EH (cell line): ENCODE measurements around the gene ZNF19.
"Not testable (repeated sequence)": the region's sequence is repeated elsewhere in the genome, so short reads cannot be mapped to it uniquely, and the experiment has no call there.

ENCODE experiments used
- DNase-seq: peaks from one replicate; pipeline ENCODE4 v3.0.0-alpha.2; 2015; ENCODE audit warnings: low read depth

Gene ZNF19

DNA sequence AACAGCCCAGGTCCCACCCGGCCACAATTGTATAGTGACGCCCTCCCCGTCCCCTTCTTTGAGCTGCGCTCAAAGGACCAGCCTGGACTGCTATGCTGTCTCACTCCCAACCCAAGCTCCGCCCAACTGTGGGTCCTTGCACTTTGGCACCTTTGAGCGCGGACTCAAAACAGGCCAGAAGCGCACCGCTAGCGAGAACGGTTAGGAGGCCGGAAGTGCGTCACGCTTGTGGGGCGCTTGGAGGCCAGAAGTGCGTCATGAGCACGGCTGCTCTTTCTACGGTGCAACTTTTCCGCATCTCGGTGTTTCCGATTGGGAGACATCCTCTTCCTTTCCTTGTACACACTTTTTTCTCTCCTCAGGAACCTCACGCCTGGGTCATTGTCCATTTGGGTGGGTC is at the start of gene ZNF19:
Gene ZNF19 (minus strand): TSS at position 203 of the 400 bp plus-strand sequence. CDS start 7,210 bp downstream, outside the sequence.
- no peak for DNase-seq

- peak; percentile 49 for DNase-seq
Observed at GRCh38 chr16:71537643-71538042, 48.5 kb upstream of the ZNF19 start.

GRCh38 chr16:71536752-71537499 is 47.8 kb upstream of the ZNF19 start:
- DNase-seq, result no peak

DNA sequence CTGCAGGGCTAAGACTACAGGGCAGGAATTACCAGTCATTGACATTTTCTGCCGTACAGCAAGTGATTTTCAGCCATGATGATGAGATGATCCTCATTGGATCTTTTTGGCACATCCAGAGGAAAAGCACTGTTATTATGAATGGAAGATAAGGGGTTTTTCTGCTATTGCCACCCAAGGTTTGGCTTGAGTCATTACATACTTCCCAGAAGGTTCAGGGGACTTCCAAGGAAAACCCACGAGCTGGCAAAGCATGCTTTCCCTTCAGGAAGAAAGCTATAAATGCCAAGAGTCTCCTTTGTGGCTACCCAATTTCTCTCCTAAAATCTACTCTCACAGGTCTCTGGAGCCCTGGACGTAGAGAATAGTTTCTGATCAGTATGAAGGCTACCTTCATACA is 43.2 kb upstream of the ZNF19 start:
- no peak for DNase-seq

GRCh38 chr16:71528863-71529262 is 39.7 kb upstream of the ZNF19 start:
- DNase-seq, result no peak

DNA sequence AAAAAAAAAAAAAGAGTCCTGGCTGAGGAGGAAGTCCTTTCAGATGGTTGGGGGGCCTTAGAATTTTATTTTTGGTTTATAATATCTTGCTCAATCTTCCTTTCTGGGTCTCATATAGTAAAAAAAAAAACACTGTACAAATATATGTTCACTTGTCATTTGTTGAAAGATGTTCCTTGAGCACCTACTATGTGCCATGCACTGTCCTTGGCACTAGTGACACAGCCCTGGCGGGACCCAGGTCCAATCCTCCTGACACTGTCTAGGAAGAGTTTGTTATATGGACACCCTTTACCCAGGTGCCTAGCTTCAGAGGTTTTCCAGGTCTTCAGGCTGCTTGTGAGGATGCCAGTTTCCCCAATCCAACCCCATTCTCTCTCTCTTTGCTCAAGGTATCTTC is 39.1 kb upstream of the ZNF19 start:
- DNase-seq, result no peak

DNA sequence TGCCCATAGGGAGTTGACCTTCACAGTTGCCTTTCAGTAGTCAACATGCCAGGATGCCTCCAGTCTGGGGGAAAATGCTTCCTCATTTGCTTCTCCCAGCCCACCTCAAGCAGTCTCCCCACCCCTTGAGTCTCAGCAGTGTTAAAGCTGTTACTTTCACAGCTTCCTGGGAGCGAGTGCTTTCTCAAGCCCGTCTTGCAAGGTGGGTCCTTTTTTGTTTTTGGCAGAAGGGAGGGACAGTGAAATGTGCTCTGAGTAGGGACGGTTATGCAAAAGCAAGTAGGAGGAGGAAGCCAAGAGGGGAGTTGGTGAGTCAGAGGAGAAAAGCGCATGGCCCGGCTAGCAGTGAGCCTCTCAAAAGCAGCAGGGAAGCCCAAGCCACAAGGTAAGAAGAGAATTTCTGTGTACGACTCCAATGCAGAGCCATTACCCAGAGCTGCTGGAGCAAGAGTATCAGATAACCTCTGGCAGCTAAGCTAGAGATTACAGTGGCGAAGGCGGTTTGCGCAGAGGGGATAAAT is 37.0 kb upstream of the ZNF19 start, which contains the start of gene CHST4:
Gene CHST4 (plus strand): TSS at position 316 of the 521 bp plus-strand sequence. CDS start 10,252 bp downstream, outside the sequence.
- DNase-seq, result peak; percentile 69

DNA sequence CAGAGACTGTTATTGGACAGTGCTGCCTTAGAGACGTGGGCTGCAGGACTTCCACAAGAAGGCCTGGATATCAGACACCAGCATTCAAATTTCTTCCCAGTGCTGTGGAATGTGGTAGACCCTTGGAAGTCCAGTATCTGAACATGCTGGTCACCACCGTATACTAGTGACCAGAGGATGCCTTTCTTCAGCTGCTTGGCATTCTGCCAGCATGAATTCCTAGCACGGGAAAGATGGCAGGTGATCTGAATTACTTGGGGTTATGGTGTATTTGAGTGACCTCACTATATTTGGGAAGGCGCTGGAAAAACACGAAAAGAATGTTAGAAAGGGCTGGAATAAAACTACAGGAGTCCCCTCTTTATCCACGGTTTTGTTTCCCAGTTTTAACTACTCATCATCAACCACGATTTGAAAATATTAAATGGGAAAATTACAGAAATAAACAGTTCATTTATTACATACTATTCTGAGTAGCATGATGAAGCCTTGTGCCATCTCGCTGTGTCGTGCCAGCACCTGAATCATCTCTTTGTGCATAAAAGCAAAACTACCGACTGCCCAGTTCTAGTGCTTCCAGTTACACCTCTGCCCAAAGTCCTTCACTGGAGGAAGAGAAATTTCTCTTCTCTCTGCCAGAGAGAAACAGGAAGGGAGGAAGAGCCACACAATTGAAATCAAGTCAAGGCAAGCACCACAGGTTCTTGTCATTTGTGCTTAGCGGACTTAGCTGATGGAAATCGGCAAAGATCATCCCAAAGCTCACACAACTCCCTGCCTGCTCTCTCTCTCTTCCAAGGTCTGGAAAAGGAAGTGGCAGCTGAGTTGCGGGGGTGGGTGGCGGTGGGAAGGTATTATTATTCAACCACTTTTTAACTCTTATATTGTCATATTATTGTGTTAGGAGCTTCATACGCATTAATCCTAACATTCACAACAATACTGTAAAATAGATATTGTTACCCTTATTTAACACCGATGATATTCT is 35.7 kb upstream of the ZNF19 start:
- DNase-seq, result no peak

DNA sequence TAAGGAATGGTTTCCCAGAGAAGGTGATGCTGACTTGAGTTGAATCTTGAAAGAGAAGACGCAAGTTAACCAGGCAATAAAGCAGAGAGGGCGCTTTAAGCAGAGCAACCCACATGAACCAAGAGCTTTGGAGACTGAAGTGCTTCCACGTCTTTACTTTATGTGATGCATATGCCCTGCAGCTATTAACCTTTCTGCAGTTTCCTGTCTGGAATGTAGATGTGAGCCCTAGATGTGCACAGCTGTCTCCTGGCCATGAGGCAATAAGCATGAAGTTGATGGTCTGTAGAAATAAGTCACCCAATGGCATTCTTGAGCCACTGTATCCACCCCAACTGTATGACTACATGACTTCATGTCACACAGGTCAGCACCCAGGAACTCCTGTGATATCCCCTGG is 31.4 kb upstream of the ZNF19 start:
- no peak for DNase-seq

DNA sequence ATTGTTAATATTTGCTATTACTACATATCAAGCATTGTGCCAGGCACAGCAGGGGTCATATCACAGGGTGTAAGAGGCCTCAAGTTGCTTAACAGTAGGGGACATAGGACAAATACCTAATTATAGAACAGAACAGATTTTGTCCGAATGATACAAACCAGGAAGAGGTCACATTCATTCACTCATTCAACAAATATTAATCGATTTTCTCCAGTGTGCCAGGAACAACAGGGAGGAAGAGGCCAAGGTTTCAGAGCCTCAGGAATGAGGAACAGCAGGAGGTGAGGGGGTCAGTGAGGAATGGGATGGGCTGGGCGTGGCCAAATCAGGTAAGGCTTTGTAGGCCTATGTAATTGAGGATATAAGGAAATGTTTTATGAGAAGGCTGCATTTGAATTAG is 25.9 kb upstream of the ZNF19 start:
- DNase-seq, result no peak

DNA sequence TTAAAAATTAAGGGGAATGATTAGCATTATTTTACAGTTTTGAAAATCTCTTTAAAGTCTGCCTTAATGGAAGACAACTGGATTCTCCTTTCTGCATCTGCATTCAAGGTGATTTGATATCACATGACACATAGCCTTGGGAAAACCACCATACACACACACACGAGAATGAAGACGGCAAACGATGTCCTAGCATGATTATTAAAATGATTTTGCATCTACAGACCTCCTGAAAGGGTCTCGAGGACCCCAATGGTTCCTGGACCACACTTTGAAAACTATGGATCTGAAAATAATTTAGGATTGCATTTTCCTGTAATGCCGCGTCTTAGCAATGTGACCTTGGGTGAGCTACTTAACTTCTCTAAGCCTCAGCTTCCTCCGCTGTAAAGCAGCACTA is 25.4 kb upstream of the ZNF19 start:
- DNase-seq, result no peak

- DNase-seq, result no peak
Observed at GRCh38 chr16:71513302-71513701, 24.2 kb upstream of the ZNF19 start.

- no peak for DNase-seq
Observed at GRCh38 chr16:71507061-71507460, 17.9 kb upstream of the ZNF19 start.

DNA sequence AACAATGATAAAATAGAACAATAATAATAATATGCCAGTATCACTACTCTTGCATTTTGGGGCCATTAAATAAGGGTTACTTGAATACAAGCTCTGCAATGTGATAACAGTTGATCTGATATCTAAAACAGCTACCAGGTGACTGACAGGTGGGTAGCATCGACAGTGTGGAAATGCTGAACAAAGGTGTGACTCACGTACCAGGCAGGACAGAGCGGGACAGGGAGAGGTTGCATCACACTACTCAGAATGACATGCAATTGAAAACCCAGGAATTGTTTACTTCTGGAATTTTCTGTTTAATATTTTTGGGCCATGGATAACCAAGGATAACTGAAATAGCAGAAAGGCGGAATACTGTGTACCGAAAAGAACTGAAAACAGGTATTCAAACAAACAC is 15.8 kb upstream of the ZNF19 start:
- DNase-seq, result no peak

DNA sequence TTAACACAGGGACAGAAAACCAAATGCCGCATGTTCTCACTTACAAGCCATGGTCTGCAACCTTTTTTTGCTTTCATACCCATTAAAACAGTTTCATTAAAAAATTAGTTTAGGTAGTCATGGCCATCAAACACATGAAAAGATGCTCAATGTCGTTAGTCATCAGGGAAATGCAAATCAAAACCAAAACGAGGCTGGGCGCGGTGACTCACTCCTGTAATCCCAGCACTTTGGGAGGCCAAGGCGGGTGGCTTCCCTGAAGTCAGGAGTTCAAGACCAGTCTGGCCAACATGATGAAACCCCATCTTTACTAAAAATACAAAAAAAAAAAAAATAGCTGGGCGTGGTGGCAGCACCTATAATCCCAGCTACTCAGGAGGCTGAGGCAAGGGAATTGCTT is 14.9 kb upstream of the ZNF19 start:
- not testable (repeated sequence) for DNase-seq

- no peak for DNase-seq
Observed at GRCh38 chr16:71501547-71501946, 12.4 kb upstream of the ZNF19 start.

DNA sequence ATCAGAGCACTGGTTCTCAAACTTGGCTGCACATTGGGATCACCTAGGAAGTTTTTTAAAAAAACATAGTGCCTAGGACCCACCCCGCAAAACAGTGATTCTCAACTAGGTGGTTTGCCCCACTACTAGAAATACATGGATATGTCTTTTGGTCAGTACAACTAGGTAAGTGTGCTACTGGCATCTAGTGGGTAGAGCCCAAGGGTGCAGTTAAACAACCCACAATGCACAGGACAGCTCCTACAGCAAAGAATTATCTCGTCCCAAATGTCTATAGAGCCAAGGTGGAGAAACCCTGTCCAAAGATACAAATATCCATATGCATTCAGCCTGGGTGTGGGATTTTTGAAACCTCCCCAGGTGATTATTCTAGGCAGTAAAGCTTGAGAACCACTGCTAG is 11.8 kb upstream of the ZNF19 start:
- DNase-seq, result no peak

- DNase-seq, result peak; percentile 67
Observed at GRCh38 chr16:71499775-71500364, 10.7 kb upstream of the ZNF19 start.

- no peak for DNase-seq
Observed at GRCh38 chr16:71498031-71498430, 8.9 kb upstream of the ZNF19 start.

DNA sequence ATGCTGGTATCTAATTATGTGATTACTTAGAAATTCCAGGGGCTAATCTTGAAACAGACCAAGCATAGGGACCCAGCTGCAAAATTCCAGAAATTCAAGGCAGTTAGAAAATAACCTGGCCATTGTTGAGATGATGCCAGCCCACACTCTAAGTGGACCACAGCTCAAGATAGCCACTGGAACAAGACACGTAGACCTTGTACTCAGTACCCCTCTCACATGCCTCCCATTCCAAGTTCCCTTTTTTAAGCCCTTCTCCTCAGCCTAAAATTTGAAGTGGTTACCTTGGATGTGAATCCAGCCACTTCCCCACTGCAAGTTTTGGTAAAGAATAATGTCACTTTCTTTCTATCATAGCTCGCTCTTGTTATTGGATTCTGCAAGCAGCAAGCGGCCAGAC is 4.1 kb upstream of the ZNF19 start:
- no peak for DNase-seq

GRCh38 chr16:71492786-71493185 is 3.7 kb upstream of the ZNF19 start:
- no peak for DNase-seq

- no peak for DNase-seq
Observed at GRCh38 chr16:71491054-71491453, 1.9 kb upstream of the ZNF19 start.
